Left ventricle myocardium inferior (tissue), 1 donor: ENCODE measurements around the gene SLC7A6OS. TPM values are rescaled to one million over a fixed set of nuclear protein-coding genes. Genes with fewer than 3 reads are reported as not detected.

Experiments used
- DNase-seq: peaks from one replicate; pipeline ENCODE4 v3.0.0-alpha.2; 2020
- H3K27ac ChIP-seq: fragments of 200-600 bp; replicated peaks from 2 replicates; pipeline ENCODE4 v1.8.0; 2021
- H3K27me3 ChIP-seq: fragments of 200-600 bp; 2 replicates; pipeline ENCODE4 v1.8.0; 2021; ENCODE audit warnings: low read depth
- H3K36me3 ChIP-seq: fragments of 200-600 bp; 2 replicates; pipeline ENCODE4 v1.8.0; 2021
- H3K4me1 ChIP-seq: fragments of 200-600 bp; 2 replicates; pipeline ENCODE4 v1.8.0; 2021
- H3K4me3 ChIP-seq: fragments of 200-600 bp; 2 replicates; pipeline ENCODE4 v1.8.0; 2021; ENCODE audit warnings: mild to moderate bottlenecking, moderate library complexity
- H3K9me3 ChIP-seq: fragments of 200-600 bp; replicated peaks from 2 replicates; pipeline ENCODE4 v1.8.0; 2021
- CTCF ChIP-seq: fragments of 200-600 bp; IDR thresholded peaks from 2 replicates; pipeline ENCODE4 v1.8.0; 2021; ENCODE audit warnings: antibody characterized with exemption, mild to moderate bottlenecking, borderline replicate concordance
- intact Hi-C: fragments of 100-400 bp; cut with micrococcal nuclease; formaldehyde crosslinking; loops from one replicate; pipeline ENCODE4 v1.11.0; 2022
- total RNA-seq: library from RNA; stranded (reverse); fragmentation: NEBNext Ultra II Directional; extraction: Animal tissue kit (Norgen Biotek cat#: 25700); gene quantifications from one replicate; pipeline ENCODE4 v1.2.1, GENCODE V29; 2021
- donor health status: DM: no; HTN: yes; CAD: no; lungs with severe emphysema.

SLC7A6OS gene
- total RNA-seq, 1 donor from 2014 or later, result 13.6 TPM

GRCh38 chr16:68343137-68343536, 32.4 kb upstream of the SLC7A6OS start:
- Histone ChIP-seq H3K9me3 (no peaks in the 10 kb centered on the region), H3K4me1 (peaks cover 36% of the 10 kb centered on the region), H3K27me3 (no peaks in the 10 kb centered on the region), H3K27ac (no peak overlapping the region), H3K36me3 (peaks cover 77% of the 10 kb centered on the region), H3K4me3 (no peak overlapping the region)
- intact Hi-C loops, result no loop called here
- no peak for DNase-seq
- TF ChIP-seq CTCF, result no peak

- Histone ChIP-seq H3K27ac (no peak overlapping the region), H3K9me3 (no peaks in the 10 kb centered on the region), H3K4me3 (no peak overlapping the region), H3K36me3 (peaks cover 77% of the 10 kb centered on the region), H3K4me1 (peaks cover 32% of the 10 kb centered on the region), H3K27me3 (no peaks in the 10 kb centered on the region)
- intact Hi-C loops, result no loop called here
- no peak for DNase-seq
- no peak for TF ChIP-seq CTCF
Observed at GRCh38 chr16:68342620-68343019, 31.9 kb upstream of the SLC7A6OS start.

- peaks cover 16% of the 10 kb centered on the region for H3K4me1 ChIP-seq
- no peak overlapping the region for H3K27ac ChIP-seq
- H3K27me3 ChIP-seq, result no peaks in the 10 kb centered on the region
- intact Hi-C loops, result no loop called here
- peaks cover 71% of the 10 kb centered on the region for H3K36me3 ChIP-seq
- H3K4me3 ChIP-seq, result no peak overlapping the region
- no peaks in the 10 kb centered on the region for H3K9me3 ChIP-seq
- DNase-seq, result no peak
- TF ChIP-seq CTCF, result no peak
Observed at GRCh38 chr16:68339214-68339613, 28.5 kb upstream of the SLC7A6OS start.

- Histone ChIP-seq H3K4me3 (no peak overlapping the region), H3K4me1 (peaks cover 16% of the 10 kb centered on the region), H3K36me3 (peaks cover 68% of the 10 kb centered on the region), H3K9me3 (no peaks in the 10 kb centered on the region), H3K27me3 (no peaks in the 10 kb centered on the region), H3K27ac (no peak overlapping the region)
- intact Hi-C loops, result no loop called here
- TF ChIP-seq CTCF, result no peak
- DNase-seq, result no peak
Observed at GRCh38 chr16:68338326-68339119, 27.8 kb upstream of the SLC7A6OS start.

- H3K36me3 ChIP-seq, result peaks cover 52% of the 10 kb centered on the region
Observed at GRCh38 chr16:68335175-68335574, 24.4 kb upstream of the SLC7A6OS start.

More at GRCh38 chr16:68335175-68335574, 24.4 kb upstream of the SLC7A6OS start:
- DNase-seq, result no peak
- Histone ChIP-seq H3K27ac (no peak overlapping the region), H3K27me3 (no peaks in the 10 kb centered on the region), H3K4me3 (no peak overlapping the region), H3K9me3 (no peaks in the 10 kb centered on the region), H3K4me1 (peaks cover 22% of the 10 kb centered on the region)
- no peak for TF ChIP-seq CTCF
- intact Hi-C loops, result no loop called here
